Spleen (tissue), 11 donors: ENCODE data around the gene ARRDC3. TPM values are rescaled to one million over a fixed set of nuclear protein-coding genes. Genes with fewer than 3 reads are reported as not detected.

Experiments used
- DNase-seq: peaks from one replicate; pipeline ENCODE4 v3.0.0-alpha.2; 2020
- H3K27ac ChIP-seq, 8 donors: fragments of 200-600 bp; sonication (generic) in 7 of 8; 1 replicate in 4 of 8; 2 replicates in 4 of 8; pipeline versions ENCODE4 v1.5.0 to v1.8.0; 2016 to 2021; ENCODE audit warnings: inconsistent platforms in 4 of 8, mild to moderate bottlenecking in 4 of 8, moderate library complexity in 1 of 8
- H3K27me3 ChIP-seq, 7 donors: fragments of 200-600 bp; sonication (generic) in 6 of 7; replicated peaks in 1 of 7; 1 replicate in 4 of 7; 2 replicates in 3 of 7; pipeline versions ENCODE4 v1.5.0 to v1.8.0; 2016 to 2021; ENCODE audit warnings: inconsistent platforms in 3 of 7, mild to moderate bottlenecking in 1 of 7
- H3K36me3 ChIP-seq, 6 donors: fragments of 200-600 bp; sonication (generic) in 5 of 6; 1 replicate in 4 of 6; 2 replicates in 2 of 6; pipeline versions ENCODE4 v1.5.0 to v1.8.0; 2016 to 2021; ENCODE audit warnings: inconsistent platforms in 2 of 6
- H3K4me1 ChIP-seq, 6 donors: fragments of 200-600 bp; sonication (generic) in 5 of 6; 1 replicate in 3 of 6; 2 replicates in 3 of 6; pipeline versions ENCODE4 v1.5.0 to v1.8.0; 2016 to 2021; ENCODE audit warnings: inconsistent platforms in 3 of 6
- H3K4me3 ChIP-seq, 8 donors: fragments of 200-600 bp; sonication (generic) in 7 of 8; 1 replicate in 4 of 8; 2 replicates in 4 of 8; pipeline versions ENCODE4 v1.5.0 to v1.8.0; 2016 to 2021; ENCODE audit warnings: inconsistent platforms in 4 of 8, mild to moderate bottlenecking in 4 of 8, moderate library complexity in 2 of 8
- H3K9me3 ChIP-seq, 8 donors: fragments of 200-600 bp; sonication (generic) in 7 of 8; 1 replicate in 4 of 8; 2 replicates in 4 of 8; pipeline versions ENCODE4 v1.5.0 to v1.8.0; 2016 to 2021; ENCODE audit warnings: inconsistent platforms in 4 of 8
- POLR2A ChIP-seq, 3 donors: fragments of 450-650 bp; IDR thresholded peaks; one replicate each; pipeline ENCODE4 v1.5.1; 2017; ENCODE audit warnings: antibody characterized with exemption in 3 of 3, mild to moderate bottlenecking in 1 of 3
- POLR2AphosphoS5 ChIP-seq, 3 donors: sonication (generic); formaldehyde crosslinking; IDR thresholded peaks; one replicate each; pipeline ENCODE4 v1.5.1; 2017; ENCODE audit warnings: antibody characterized with exemption in 3 of 3
- WGBS, 5 donors: extraction: QIAGEN DNeasy Blood & Tissue Kit in 3 of 5; methylation state at CpG; one replicate each; pipeline versions ENCODE4 v1.1.5 to v1.1.7; 2013 to 2018; 5-methylcytosine and 5-hydroxymethylcytosine counted together
- intact Hi-C: fragments of 100-400 bp; cut with DNase I; formaldehyde crosslinking; loops from one replicate; pipeline ENCODE4 v1.15.0; 2023; ENCODE audit warnings: low total_unique reads
- polyA plus RNA-seq, 3 donors: library from polyadenylated mRNA; stranded (reverse); fragments of 200-250 nt; gene quantifications; one replicate each; pipeline ENCODE4 v1.2.1, GENCODE V29; 2013
- total RNA-seq, 7 donors: library from RNA; depleted of rRNA in 3 of 7; stranded (reverse); fragments of >200 nt in 3 of 7; fragmentation: NEBNext Ultra II Directional in 4 of 7; extraction: Animal tissue kit (Norgen Biotek cat#: 25700) in 4 of 7; gene quantifications; one replicate each; pipeline versions ENCODE4 v1.1.0 to v1.2.1, GENCODE V29; 2016 to 2021
- TF ChIP-seq, protein P1 (sequence below), 11 experiments: fragments of 200-600 bp in 7 of 11; fragments of 450-650 bp in 4 of 11; sonication (generic) in 4 of 11; IDR thresholded peaks in 8 of 11; conservative IDR thresholded peaks in 3 of 11; 1 replicate in 7 of 11; 2 replicates in 4 of 11; pipeline versions ENCODE4 v1.4.0 to v1.8.0; 2016 to 2021; ENCODE audit warnings: antibody characterized with exemption in 11 of 11, inconsistent platforms in 4 of 11, mild to moderate bottlenecking in 1 of 11
- donor health status: healthy with polysubstance abuse.
- donor health status: DM: no; HTN: no; CAD: no; lungs with moderate emphysema.
- donor health status: DM: no; HTN: no; CAD: no.
- donor health status: Bipolar disorder and iron deficiency.
- donor health status: healthy.
- donor health status: DM: no; HTN: no; CAD: no.
- donor health status: DM: yes; HTN: yes; CAD: no.

ARRDC3 gene
- total and polyA plus RNA-seq, 10 donors = 13.7 to 124 (median 41.2) TPM

DNA sequence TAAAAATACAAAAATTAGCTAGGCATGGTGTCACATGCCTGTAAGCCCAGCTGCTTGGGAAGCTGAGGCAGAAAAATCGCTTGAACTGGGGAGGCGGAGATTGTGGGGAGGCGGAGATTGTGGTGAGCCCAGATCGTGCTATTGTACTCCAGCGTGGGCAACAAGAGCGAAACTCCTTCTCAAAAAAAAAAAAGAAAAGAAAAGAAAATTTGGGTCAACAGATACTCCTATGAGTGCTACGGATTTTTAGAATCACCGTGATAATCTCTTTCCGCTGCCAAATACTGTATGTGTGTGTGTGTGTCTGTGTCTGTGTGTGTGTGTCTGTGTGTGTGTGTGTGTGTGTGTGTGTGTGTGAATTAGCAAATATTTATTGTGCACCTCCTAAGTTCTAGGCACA, 64.4 kb downstream of the ARRDC3 start:
- intact Hi-C loops = no loop called here
- TF ChIP-seq POLR2A (IDR thresholded peaks at IDR 0.05) (no peak), POLR2AphosphoS5 (IDR thresholded peaks at IDR 0.05) (no peak)
- TF ChIP-seq, protein P1, sequence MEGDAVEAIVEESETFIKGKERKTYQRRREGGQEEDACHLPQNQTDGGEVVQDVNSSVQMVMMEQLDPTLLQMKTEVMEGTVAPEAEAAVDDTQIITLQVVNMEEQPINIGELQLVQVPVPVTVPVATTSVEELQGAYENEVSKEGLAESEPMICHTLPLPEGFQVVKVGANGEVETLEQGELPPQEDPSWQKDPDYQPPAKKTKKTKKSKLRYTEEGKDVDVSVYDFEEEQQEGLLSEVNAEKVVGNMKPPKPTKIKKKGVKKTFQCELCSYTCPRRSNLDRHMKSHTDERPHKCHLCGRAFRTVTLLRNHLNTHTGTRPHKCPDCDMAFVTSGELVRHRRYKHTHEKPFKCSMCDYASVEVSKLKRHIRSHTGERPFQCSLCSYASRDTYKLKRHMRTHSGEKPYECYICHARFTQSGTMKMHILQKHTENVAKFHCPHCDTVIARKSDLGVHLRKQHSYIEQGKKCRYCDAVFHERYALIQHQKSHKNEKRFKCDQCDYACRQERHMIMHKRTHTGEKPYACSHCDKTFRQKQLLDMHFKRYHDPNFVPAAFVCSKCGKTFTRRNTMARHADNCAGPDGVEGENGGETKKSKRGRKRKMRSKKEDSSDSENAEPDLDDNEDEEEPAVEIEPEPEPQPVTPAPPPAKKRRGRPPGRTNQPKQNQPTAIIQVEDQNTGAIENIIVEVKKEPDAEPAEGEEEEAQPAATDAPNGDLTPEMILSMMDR (IDR thresholded peaks at IDR 0.05 in 8 of 11, conservative IDR thresholded peaks at IDR 0.05 in 3 of 11) = no peak
- no peak overlapping the region for H3K4me3 ChIP-seq
- H3K36me3 ChIP-seq = no peaks in the 10 kb centered on the region
- no peaks in the 10 kb centered on the region for H3K27me3 ChIP-seq
- WGBS, 5 donors = 89 to 93% (median 91%) methylated on average over 9 of the region's 9 CpGs
- peaks cover 6 to 26% (median 13%) of the 10 kb centered on the region in 6 donors for H3K4me1 ChIP-seq
- DNase-seq = no peak
- no peaks in the 10 kb centered on the region for H3K9me3 ChIP-seq
- no peak overlapping the region for H3K27ac ChIP-seq
